ENCODE data around the gene SFXN4.
A peak's percentile ranks its signal among the peaks of the same experiment; 100 is the strongest.
"Not testable (repeated sequence)": the region's sequence is repeated elsewhere in the genome, so short reads cannot be mapped to it uniquely, and the experiment has no call there.

Gene SFXN4

DNA sequence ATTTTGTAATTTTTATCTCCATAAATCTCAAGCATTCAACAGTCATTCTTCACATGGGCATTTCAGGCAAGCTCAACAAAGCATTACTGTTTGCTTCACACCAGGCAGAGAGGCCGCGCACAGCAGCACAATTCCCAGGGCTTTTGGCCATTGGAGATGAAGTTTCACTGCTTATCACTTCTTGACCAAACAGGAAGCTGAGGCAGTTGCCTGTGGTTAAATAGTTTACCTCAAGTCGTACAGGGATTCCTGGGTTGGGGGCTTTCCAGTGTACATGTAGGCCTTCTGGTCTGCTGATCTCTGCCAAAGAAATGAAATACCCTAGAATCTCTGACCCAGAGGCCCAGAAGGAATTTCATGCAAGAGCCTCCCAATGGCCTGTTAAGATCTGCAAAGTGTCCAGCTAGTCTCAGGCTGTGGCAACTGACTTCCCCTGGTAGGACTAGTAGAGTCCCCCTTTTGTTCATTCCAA, 24.3 kb upstream of the SFXN4 start:
- Histone ChIP-seq H3K36me3 (ENCODE audit: control insufficient read depth in 1 of 2, insufficient read depth in 2 of 2, low read length in 2 of 2) (no peaks in the 10 kb centered on the region), H3K9me3 (ENCODE audit: control insufficient read depth in 1 of 2, low read length in 2 of 2) (no peaks in the 10 kb centered on the region), H3K4me3 (ENCODE audit: low read depth in 1 of 2, low read length in 2 of 2) (no peak overlapping the region), H3K27ac (ENCODE audit: low read length) (no peak overlapping the region), H3K27me3 (ENCODE audit: low read depth, low read length) (no peaks in the 10 kb centered on the region), H3K4me1 (ENCODE audit: control insufficient read depth in 1 of 2, insufficient read depth in 2 of 2, low read length in 2 of 2) (no peaks in the 10 kb centered on the region)

DNA sequence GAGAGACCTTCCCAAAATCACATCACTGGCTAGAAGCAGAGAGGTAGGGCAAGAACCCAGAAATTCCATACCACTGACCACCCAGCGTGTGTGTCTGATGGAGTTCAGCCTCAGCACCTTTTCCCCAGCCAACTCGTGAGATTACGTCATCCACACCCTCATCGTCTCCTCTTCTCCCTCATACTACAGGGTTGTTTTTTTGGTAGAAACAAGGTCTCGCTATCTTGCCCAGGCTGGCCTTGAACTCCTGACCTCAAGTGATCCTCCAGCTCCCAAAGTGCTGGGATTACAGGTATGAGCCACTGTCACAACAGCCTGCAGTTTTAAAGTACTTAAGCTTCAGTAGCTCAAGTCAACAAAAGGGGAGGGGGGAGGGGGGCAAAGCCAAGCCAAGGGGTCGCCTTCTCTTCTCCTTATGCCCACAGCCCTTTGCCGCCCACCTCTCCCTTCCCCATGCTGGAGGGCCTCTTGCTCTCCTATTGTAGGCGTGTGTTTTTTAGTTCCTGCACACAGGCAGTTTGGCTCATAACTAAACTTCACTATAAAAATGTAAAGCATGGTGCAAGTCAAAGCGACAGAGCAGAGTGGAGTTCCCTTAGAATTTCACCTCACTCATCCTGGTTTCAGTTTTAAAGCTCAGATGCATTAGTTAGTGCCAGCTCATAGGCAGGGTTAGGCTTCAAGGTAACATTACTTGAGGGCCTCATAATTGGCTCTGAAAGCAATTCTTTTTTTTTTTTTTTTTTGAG, 18.3 kb upstream of the SFXN4 start:
- Histone ChIP-seq H3K27ac (ENCODE audit: low read length) (no peak overlapping the region), H3K9me3 (ENCODE audit: control insufficient read depth in 1 of 2, low read length in 2 of 2) (no peaks in the 10 kb centered on the region), H3K27me3 (ENCODE audit: low read depth, low read length) (no peaks in the 10 kb centered on the region), H3K4me3 (ENCODE audit: low read depth in 1 of 2, low read length in 2 of 2) (no peak overlapping the region), H3K36me3 (ENCODE audit: control insufficient read depth in 1 of 2, insufficient read depth in 2 of 2, low read length in 2 of 2) (no peaks in the 10 kb centered on the region), H3K4me1 (ENCODE audit: control insufficient read depth in 1 of 2, insufficient read depth in 2 of 2, low read length in 2 of 2) (peaks cover 0 to 4% of the 10 kb centered on the region in 2 donors)

- not testable (repeated sequence) for H3K36me3 ChIP-seq (ENCODE audit: control insufficient read depth in 1 of 2, insufficient read depth in 2 of 2, low read length in 2 of 2); H3K4me3 ChIP-seq (ENCODE audit: low read depth in 1 of 2, low read length in 2 of 2); H3K27me3 ChIP-seq (ENCODE audit: low read depth, low read length); H3K9me3 ChIP-seq (ENCODE audit: control insufficient read depth in 1 of 2, low read length in 2 of 2); H3K27ac ChIP-seq (ENCODE audit: low read length)
- peaks cover 7 to 22% of the 10 kb centered on the region in 2 donors for H3K4me1 ChIP-seq (ENCODE audit: control insufficient read depth in 1 of 2, insufficient read depth in 2 of 2, low read length in 2 of 2)
These were observed 15.4 kb upstream of the SFXN4 start for GRCh38 chr10:119180850-119181400.

- Histone ChIP-seq H3K27ac (ENCODE audit: low read length) (peak within 1 kb of the TSS; percentile 87), H3K27me3 (ENCODE audit: low read depth, low read length) (no peaks in the 10 kb centered on the region), H3K36me3 (ENCODE audit: control insufficient read depth in 1 of 2, insufficient read depth in 2 of 2, low read length in 2 of 2) (peaks cover 10 to 15% of the 10 kb centered on the region in 2 donors), H3K4me1 (ENCODE audit: control insufficient read depth in 1 of 2, insufficient read depth in 2 of 2, low read length in 2 of 2) (peaks cover 7 to 22% of the 10 kb centered on the region in 2 donors), H3K9me3 (ENCODE audit: control insufficient read depth in 1 of 2, low read length in 2 of 2) (no peaks in the 10 kb centered on the region), H3K4me3 (ENCODE audit: low read depth in 1 of 2, low read length in 2 of 2) (peak within 1 kb of the TSS; percentile 84 to 99)
These were observed 13.0 kb upstream of the SFXN4 start, which contains the start of gene PRDX3 for GRCh38 chr10:119178372-119179119. Gene PRDX3 (minus strand): TSS chr10:119178812. CDS start chr10:119178790, 22 bp downstream.

DNA sequence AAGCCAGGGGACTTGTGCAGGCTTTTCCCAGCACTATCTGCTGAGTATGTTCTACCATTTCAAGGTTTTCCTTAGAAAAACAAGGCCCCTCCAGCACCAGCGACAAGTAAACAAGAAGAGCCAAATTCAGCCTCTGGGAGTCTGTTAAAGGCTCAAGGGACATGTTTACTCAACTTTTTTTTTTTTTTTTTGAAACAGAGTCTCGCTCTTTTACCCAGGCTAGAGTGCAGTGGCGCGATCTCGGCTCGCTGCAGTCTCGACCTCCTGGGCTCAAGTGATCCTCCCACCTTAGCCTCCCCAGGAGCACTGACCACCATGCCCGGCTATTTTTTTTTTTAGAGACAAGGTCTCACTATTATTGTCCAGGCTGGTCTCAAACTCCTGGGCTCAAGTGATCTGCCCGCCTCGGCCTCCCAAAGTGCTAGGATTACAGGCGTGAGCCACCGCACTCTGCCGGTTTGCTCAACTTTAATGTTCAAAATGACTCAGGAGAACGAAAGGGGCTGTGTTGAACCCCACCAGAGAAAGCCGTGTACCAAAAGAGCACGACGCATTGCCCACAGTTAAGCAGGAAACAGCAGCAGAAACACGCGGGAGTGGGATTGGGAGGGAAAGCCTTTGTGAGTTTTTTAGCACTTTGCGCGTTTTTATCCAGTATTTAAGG, 12.3 kb upstream of the SFXN4 start:
- no peaks in the 10 kb centered on the region for H3K27me3 ChIP-seq (ENCODE audit: low read depth, low read length)
- H3K4me1 ChIP-seq (ENCODE audit: control insufficient read depth in 1 of 2, insufficient read depth in 2 of 2, low read length in 2 of 2) = peaks cover 7 to 22% of the 10 kb centered on the region in 2 donors
- no peaks in the 10 kb centered on the region for H3K9me3 ChIP-seq (ENCODE audit: control insufficient read depth in 1 of 2, low read length in 2 of 2)
- peak overlapping the region; percentile 87 for H3K27ac ChIP-seq (ENCODE audit: low read length)
- peak overlapping the region; percentile 84 to 99 for H3K4me3 ChIP-seq (ENCODE audit: low read depth in 1 of 2, low read length in 2 of 2)
- H3K36me3 ChIP-seq (ENCODE audit: control insufficient read depth in 1 of 2, insufficient read depth in 2 of 2, low read length in 2 of 2) = peaks cover 12 to 18% of the 10 kb centered on the region in 2 donors

- no peak overlapping the region for H3K27ac ChIP-seq (ENCODE audit: low read length)
- H3K9me3 ChIP-seq (ENCODE audit: control insufficient read depth in 1 of 2, low read length in 2 of 2) = no peaks in the 10 kb centered on the region
- H3K4me1 ChIP-seq (ENCODE audit: control insufficient read depth in 1 of 2, insufficient read depth in 2 of 2, low read length in 2 of 2) = peaks cover 7 to 22% of the 10 kb centered on the region in 2 donors
- H3K4me3 ChIP-seq (ENCODE audit: low read depth in 1 of 2, low read length in 2 of 2) = no peak overlapping the region
- no peaks in the 10 kb centered on the region for H3K27me3 ChIP-seq (ENCODE audit: low read depth, low read length)
- peaks cover 24 to 32% of the 10 kb centered on the region in 2 donors for H3K36me3 ChIP-seq (ENCODE audit: control insufficient read depth in 1 of 2, insufficient read depth in 2 of 2, low read length in 2 of 2)
These were observed 10.7 kb upstream of the SFXN4 start for GRCh38 chr10:119176166-119176565.

DNA sequence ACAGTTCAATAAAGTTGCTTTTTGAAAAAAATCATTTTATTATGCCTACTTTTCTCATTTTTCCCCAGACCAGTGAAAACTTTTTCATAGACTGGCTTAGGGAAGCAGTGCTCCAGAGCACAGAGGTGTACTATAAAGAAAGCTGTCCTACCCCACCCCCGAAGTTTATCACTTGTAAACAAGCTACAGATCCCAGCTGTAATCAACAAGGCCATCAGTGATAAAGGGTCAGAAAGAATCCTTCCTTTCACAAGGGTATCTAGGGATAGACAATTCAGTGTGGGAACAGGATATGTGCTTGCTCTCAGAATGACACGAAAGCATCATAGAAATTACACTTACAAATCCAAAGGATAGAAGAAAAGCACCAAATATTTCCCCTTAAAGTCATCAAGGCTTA, 8.6 kb upstream of the SFXN4 start:
- no peaks in the 10 kb centered on the region for H3K27me3 ChIP-seq (ENCODE audit: low read depth, low read length)
- H3K4me1 ChIP-seq (ENCODE audit: control insufficient read depth in 1 of 2, insufficient read depth in 2 of 2, low read length in 2 of 2) = peaks cover 7 to 21% of the 10 kb centered on the region in 2 donors
- H3K36me3 ChIP-seq (ENCODE audit: control insufficient read depth in 1 of 2, insufficient read depth in 2 of 2, low read length in 2 of 2) = peaks cover 36 to 46% of the 10 kb centered on the region in 2 donors
- no peaks in the 10 kb centered on the region for H3K9me3 ChIP-seq (ENCODE audit: control insufficient read depth in 1 of 2, low read length in 2 of 2)
- H3K4me3 ChIP-seq (ENCODE audit: low read depth in 1 of 2, low read length in 2 of 2) = no peak overlapping the region
- no peak overlapping the region for H3K27ac ChIP-seq (ENCODE audit: low read length)

DNA sequence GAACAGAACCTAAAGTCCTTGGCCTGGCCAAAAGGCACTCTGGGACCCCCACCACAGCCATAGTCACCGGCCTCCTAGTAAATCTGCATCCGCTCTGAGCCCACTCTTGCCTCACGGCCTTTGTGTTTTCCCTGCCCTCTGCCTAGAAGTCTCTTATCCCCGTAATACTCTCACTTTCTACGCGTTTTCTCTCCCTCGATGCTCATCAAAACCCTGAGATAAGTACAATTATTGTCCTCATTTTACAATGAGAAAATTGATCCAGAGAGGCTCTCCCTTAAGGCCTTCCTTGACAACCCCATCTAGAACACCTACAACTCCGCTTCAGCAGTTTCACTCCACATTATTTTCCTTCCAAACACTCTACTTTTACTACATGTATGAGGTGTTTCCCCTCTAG, 1.5 kb upstream of the SFXN4 start:
- Histone ChIP-seq H3K27ac (ENCODE audit: low read length) (no peak overlapping the region), H3K36me3 (ENCODE audit: control insufficient read depth in 1 of 2, insufficient read depth in 2 of 2, low read length in 2 of 2) (peaks cover 35 to 47% of the 10 kb centered on the region in 2 donors), H3K4me3 (ENCODE audit: low read depth in 1 of 2, low read length in 2 of 2) (no peak overlapping the region)

DNA sequence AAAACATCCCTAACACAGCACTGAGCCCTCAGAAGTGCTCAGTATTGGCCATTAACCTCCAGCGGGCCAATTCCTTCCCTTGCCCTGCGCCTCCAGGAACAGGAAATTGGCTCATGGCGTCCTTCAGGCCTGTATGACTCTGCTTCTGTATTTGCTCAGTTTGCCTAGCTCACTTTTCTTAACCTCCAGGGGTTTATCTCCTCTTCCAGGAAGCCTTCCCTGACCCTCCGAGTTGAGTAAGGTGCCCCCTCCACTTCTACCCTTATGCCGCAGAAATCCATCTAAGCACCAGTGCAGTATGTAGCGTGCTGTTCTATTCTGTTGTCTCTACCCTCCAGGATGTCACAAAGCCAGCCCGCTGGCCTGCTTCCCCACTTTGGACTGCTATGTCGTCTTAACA, 1.1 kb upstream of the SFXN4 start:
- Histone ChIP-seq H3K36me3 (ENCODE audit: control insufficient read depth in 1 of 2, insufficient read depth in 2 of 2, low read length in 2 of 2) (peaks cover 32 to 42% of the 10 kb centered on the region in 2 donors), H3K27ac (ENCODE audit: low read length) (peak overlapping the region; percentile 88), H3K9me3 (ENCODE audit: control insufficient read depth in 1 of 2, low read length in 2 of 2) (no peaks in the 10 kb centered on the region), H3K4me3 (ENCODE audit: low read depth in 1 of 2, low read length in 2 of 2) (no peak overlapping the region), H3K27me3 (ENCODE audit: low read depth, low read length) (no peaks in the 10 kb centered on the region), H3K4me1 (ENCODE audit: control insufficient read depth in 1 of 2, insufficient read depth in 2 of 2, low read length in 2 of 2) (peaks cover 11 to 18% of the 10 kb centered on the region in 2 donors)

More for the DNA sequence above, 1.5 kb upstream of the SFXN4 start:
- Histone ChIP-seq H3K4me1 (ENCODE audit: control insufficient read depth in 1 of 2, insufficient read depth in 2 of 2, low read length in 2 of 2) (peaks cover 11 to 18% of the 10 kb centered on the region in 2 donors), H3K27me3 (ENCODE audit: low read depth, low read length) (no peaks in the 10 kb centered on the region), H3K9me3 (ENCODE audit: control insufficient read depth in 1 of 2, low read length in 2 of 2) (no peaks in the 10 kb centered on the region)

DNA sequence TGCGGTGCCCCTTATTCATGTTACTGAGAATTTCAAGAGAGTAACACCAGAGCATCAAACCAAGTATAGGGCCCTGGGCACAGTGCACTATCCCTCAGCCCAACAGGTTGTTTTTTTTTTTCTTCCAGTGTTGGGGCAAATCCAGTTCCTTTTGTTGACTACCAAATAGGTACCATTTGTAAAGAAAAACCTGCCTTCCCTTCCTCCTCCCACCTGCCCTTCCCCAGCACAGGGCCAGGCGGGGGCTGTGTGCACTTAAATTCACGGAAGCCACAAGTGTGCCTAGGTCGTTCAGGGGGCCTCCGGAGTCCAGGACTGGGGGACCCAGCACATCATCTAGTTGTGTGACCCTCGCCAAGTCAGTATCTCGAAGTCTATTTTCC, 595 bp upstream of the SFXN4 start:
- Histone ChIP-seq H3K4me3 (ENCODE audit: low read depth in 1 of 2, low read length in 2 of 2) (peak overlapping the region; percentile 70 to 89), H3K4me1 (ENCODE audit: control insufficient read depth in 1 of 2, insufficient read depth in 2 of 2, low read length in 2 of 2) (peaks cover 11 to 18% of the 10 kb centered on the region in 2 donors), H3K36me3 (ENCODE audit: control insufficient read depth in 1 of 2, insufficient read depth in 2 of 2, low read length in 2 of 2) (peaks cover 31 to 37% of the 10 kb centered on the region in 2 donors), H3K27ac (ENCODE audit: low read length) (peak overlapping the region; percentile 88), H3K27me3 (ENCODE audit: low read depth, low read length) (no peaks in the 10 kb centered on the region), H3K9me3 (ENCODE audit: control insufficient read depth in 1 of 2, low read length in 2 of 2) (no peaks in the 10 kb centered on the region)

Measured in muscle layer of duodenum (tissue), 2 donors.